ENCODE data around the gene C16orf82.

GRCh38 chr16:27114006-27114405, 47.3 kb downstream of the C16orf82 start:
- no peak for TF ChIP-seq POLR2A (IDR thresholded peaks at IDR 0.05; ENCODE audit: low read depth, low read length)
- no peak for TF ChIP-seq POLR2AphosphoS5 (IDR thresholded peaks at IDR 0.05; ENCODE audit: low read depth, low read length)
- TF ChIP-seq TAF1 (IDR thresholded peaks at IDR 0.05; ENCODE audit: low read depth, low read length): no peak
- no peak for TF ChIP-seq SPI1 (IDR thresholded peaks at IDR 0.05; ENCODE audit: low read depth, low read length)

Data from GM12891 (cell line).